DOHH2 (cell line): ENCODE data around the gene KIF26B.
"Not testable (repeated sequence)": the region's sequence is repeated elsewhere in the genome, so short reads cannot be mapped to it uniquely, and the experiment has no call there.

Experiments used
- H3F3A ChIP-seq: fragments of 200-600 bp; sonication (generic), shearing (Covaris generic); 2 replicates; pipeline ENCODE4 v1.6.0; 2016; ENCODE audit warnings: antibody characterized with exemption, mild to moderate bottlenecking; ENCODE audit not compliant: control insufficient read depth, insufficient read depth
- H3K27ac ChIP-seq: fragments of 200-600 bp; sonication (generic); 2 replicates; pipeline ENCODE4 v1.5.1; 2014; ENCODE audit warnings: low read depth, mild to moderate bottlenecking, low read length, moderate library complexity
- H3K27me3 ChIP-seq: fragments of 200-600 bp; sonication (generic); 2 replicates; pipeline ENCODE4 v1.6.1; 2014; ENCODE audit warnings: mild to moderate bottlenecking, low read length, mixed read lengths; ENCODE audit not compliant: control insufficient read depth
- H3K36me3 ChIP-seq: fragments of 200-600 bp; sonication (generic); 2 replicates; pipeline ENCODE4 v1.6.1; 2014; ENCODE audit warnings: mild to moderate bottlenecking, low read length, moderate library complexity, mixed read lengths; ENCODE audit not compliant: control insufficient read depth
- H3K4me1 ChIP-seq: fragments of 200-600 bp; sonication (generic); 2 replicates; pipeline ENCODE4 v1.6.1; 2014; ENCODE audit warnings: mild to moderate bottlenecking, low read length, mixed read lengths; ENCODE audit not compliant: control insufficient read depth
- H3K4me2 ChIP-seq: fragments of 200-600 bp; sonication (generic); 2 replicates; pipeline ENCODE4 v1.6.0; 2014; ENCODE audit warnings: mild to moderate bottlenecking, low read length, moderate library complexity
- H3K4me3 ChIP-seq: fragments of 200-600 bp; sonication (generic); 2 replicates; pipeline ENCODE4 v1.5.1; 2014; ENCODE audit warnings: mild to moderate bottlenecking, low read length, mixed read lengths
- H3K79me2 ChIP-seq: fragments of 200-600 bp; sonication (generic); 2 replicates; pipeline ENCODE4 v1.6.1; 2014; ENCODE audit warnings: mild to moderate bottlenecking, low read length, mixed read lengths; ENCODE audit not compliant: control insufficient read depth
- H3K9me2 ChIP-seq: fragments of 200-600 bp; sonication (generic); replicated peaks from 2 replicates; pipeline ENCODE4 v1.6.1; 2014; ENCODE audit warnings: mild to moderate bottlenecking, low read length, mixed read lengths; ENCODE audit not compliant: control insufficient read depth
- H3K9me3 ChIP-seq: fragments of 200-600 bp; sonication (generic); 2 replicates; pipeline ENCODE4 v1.6.1; 2014; ENCODE audit warnings: antibody characterized with exemption, low read length, mixed read lengths; ENCODE audit not compliant: control insufficient read depth, insufficient read depth
- H4K20me1 ChIP-seq: fragments of 200-600 bp; sonication (generic); 2 replicates; pipeline ENCODE4 v1.6.0; 2014; ENCODE audit warnings: low read depth, mild to moderate bottlenecking, antibody characterized with exemption, low read length, moderate library complexity; ENCODE audit not compliant: control insufficient read depth, insufficient read depth
- EZH2phosphoT487 ChIP-seq: fragments of 200-600 bp; sonication (generic); IDR thresholded peaks from 2 replicates; pipeline ENCODE4 v1.6.1; 2017; ENCODE audit warnings: borderline replicate concordance, mild to moderate bottlenecking, antibody characterized with exemption, low read length, moderate library complexity, mixed read lengths
- TF ChIP-seq, protein P1 (sequence below): fragments of 200-600 bp; sonication (generic); IDR thresholded peaks from one replicate; pipeline ENCODE4 v1.5.1; 2014; ENCODE audit warnings: antibody characterized with exemption, mild to moderate bottlenecking, low read depth, low read length; ENCODE audit not compliant: poor library complexity, severe bottlenecking

The KIF26B gene

DNA sequence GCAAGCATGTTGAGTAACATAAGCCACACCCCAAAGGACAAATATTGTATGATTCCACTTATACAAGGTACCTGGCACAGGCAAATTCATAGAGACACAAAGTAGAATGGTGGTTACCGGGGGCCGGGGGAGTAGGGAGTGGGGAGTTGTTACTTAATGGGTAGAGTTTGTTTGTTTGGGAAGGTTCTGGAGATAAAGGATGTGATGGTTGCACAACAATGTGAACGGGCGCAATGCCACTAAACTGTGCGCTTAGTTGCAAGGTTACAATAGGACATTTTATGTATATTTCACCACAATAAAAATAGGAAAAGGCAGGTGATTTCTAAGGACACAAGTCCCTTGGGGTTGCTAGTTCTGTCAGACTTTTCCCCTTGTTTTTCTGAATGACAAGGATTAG lies 516.6 kb downstream of the KIF26B start:
- H3F3A ChIP-seq = no peaks in the 10 kb centered on the region; the same call in 1 of the 2 replicates
- no peaks in the 10 kb centered on the region for H4K20me1 ChIP-seq
- H3K4me3 ChIP-seq = no peak overlapping the region
- TF ChIP-seq EZH2phosphoT487 = no peak
- TF ChIP-seq, protein P1, sequence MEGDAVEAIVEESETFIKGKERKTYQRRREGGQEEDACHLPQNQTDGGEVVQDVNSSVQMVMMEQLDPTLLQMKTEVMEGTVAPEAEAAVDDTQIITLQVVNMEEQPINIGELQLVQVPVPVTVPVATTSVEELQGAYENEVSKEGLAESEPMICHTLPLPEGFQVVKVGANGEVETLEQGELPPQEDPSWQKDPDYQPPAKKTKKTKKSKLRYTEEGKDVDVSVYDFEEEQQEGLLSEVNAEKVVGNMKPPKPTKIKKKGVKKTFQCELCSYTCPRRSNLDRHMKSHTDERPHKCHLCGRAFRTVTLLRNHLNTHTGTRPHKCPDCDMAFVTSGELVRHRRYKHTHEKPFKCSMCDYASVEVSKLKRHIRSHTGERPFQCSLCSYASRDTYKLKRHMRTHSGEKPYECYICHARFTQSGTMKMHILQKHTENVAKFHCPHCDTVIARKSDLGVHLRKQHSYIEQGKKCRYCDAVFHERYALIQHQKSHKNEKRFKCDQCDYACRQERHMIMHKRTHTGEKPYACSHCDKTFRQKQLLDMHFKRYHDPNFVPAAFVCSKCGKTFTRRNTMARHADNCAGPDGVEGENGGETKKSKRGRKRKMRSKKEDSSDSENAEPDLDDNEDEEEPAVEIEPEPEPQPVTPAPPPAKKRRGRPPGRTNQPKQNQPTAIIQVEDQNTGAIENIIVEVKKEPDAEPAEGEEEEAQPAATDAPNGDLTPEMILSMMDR = no peak
- H3K36me3 ChIP-seq = no peaks in the 10 kb centered on the region
- H3K79me2 ChIP-seq = no peaks in the 10 kb centered on the region
- peaks cover 39% of the 10 kb centered on the region for H3K4me1 ChIP-seq
- no peak overlapping the region for H3K4me2 ChIP-seq
- H3K9me3 ChIP-seq = no peaks in the 10 kb centered on the region
- H3K27me3 ChIP-seq = no peaks in the 10 kb centered on the region
- H3K27ac ChIP-seq = no peak overlapping the region
- no peaks in the 10 kb centered on the region for H3K9me2 ChIP-seq

DNA sequence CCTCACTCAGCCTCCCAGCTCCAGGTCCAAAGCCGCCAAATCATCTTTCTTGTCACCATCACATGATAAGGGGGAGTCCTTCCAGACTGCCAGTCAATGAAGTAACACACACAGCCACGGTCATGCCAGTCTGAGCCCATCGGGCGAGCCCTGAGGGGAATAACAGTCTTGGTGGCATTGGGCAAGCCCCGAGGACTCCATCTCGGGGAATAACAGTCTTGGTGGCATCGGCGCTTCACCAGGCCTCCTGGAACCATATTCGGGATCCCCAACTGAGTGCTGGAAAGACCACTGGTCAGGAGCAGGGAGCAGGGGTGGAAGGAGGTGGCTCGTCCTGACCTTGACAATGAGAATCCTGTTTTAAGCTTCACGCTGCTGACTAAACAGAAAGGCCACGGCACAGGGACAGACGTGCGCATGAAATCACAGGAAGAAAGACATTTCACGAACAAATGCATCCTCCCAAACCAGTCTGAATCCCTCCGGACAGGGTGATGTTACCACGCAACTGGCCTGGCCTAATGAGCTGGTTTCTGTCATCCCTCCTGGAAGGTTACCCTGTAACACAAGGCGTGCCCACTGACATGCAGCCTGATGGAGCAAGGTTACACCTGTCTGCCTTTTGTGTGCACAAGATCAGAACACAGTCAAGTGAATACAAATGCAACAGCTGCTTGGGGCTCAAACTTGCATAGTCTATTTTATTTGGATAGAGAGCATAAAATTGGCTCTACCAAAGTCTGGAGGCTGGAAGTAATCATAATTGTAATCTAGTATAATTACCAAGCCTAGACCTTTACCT lies 517.4 kb downstream of the KIF26B start:
- no peak overlapping the region for H3K4me2 ChIP-seq
- H3K4me1 ChIP-seq = peaks cover 39% of the 10 kb centered on the region
- H4K20me1 ChIP-seq = no peaks in the 10 kb centered on the region
- H3K36me3 ChIP-seq = no peaks in the 10 kb centered on the region
- no peaks in the 10 kb centered on the region for H3K9me2 ChIP-seq
- H3K9me3 ChIP-seq = no peaks in the 10 kb centered on the region
- H3K79me2 ChIP-seq = no peaks in the 10 kb centered on the region
- H3F3A ChIP-seq = no peaks in the 10 kb centered on the region; the same call in 1 of the 2 replicates
- TF ChIP-seq, protein P1 = no peak
- no peak for TF ChIP-seq EZH2phosphoT487
- no peak overlapping the region for H3K27ac ChIP-seq
- H3K27me3 ChIP-seq = no peaks in the 10 kb centered on the region
- no peak overlapping the region for H3K4me3 ChIP-seq

DNA sequence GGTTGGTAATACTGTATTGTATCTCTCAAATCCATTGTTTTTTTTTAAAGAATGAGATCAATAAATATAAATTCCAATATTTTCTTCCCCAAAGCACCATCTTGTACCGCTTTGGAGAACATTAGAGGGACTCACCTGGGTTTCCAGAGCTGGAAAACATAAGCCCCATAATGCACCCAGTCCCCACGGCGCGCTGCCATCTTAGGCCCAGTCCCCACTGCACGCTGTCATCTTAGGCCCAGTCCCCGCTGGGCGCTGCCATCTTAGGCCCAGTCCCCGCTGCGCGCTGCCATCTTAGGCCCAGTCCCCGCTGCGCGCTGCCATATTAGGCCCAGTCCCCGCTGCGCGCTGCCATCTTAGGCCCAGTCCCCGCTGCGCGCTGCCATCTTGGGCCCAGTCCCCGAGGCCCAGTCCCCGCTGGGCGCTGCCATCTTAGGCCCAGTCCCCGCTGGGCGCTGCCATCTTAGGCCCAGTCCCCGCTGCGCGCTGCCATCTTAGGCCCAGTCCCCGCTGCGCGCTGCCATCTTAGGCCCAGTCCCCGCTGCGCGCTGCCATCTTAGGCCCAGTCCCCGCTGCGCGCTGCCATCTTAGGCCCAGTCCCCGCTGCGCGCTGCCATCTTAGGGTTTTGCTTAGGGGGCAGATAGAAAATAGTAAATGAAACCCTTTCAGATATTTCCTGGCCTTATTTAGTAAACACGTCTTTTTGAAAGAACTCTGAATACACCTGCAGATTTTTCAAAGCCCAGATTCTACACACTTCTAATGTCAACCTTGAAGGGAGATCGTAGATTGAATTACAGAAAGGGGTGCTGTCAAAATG lies 518.3 kb downstream of the KIF26B start:
- H3K9me3 ChIP-seq, H3K27me3 ChIP-seq, H3K9me2 ChIP-seq, H3K79me2 ChIP-seq, H3K36me3 ChIP-seq, H3F3A ChIP-seq, H4K20me1 ChIP-seq: not testable (repeated sequence)
- Histone ChIP-seq H3K4me3 (peak overlapping the region; percentile 56), H3K4me2 (peak overlapping the region; percentile 65), H3K27ac (peak overlapping the region; percentile 73), H3K4me1 (peaks cover 39% of the 10 kb centered on the region)
